GM21515 (cell line): ENCODE results near the gene ARPC5L.

ENCODE experiments used
- ATAC-seq: cut with Tn5 transposase; IDR thresholded peaks from one replicate; pipeline ENCODE4 v1.9.1; 2021; ENCODE audit not compliant: unreplicated experiment

The ARPC5L gene

DNA sequence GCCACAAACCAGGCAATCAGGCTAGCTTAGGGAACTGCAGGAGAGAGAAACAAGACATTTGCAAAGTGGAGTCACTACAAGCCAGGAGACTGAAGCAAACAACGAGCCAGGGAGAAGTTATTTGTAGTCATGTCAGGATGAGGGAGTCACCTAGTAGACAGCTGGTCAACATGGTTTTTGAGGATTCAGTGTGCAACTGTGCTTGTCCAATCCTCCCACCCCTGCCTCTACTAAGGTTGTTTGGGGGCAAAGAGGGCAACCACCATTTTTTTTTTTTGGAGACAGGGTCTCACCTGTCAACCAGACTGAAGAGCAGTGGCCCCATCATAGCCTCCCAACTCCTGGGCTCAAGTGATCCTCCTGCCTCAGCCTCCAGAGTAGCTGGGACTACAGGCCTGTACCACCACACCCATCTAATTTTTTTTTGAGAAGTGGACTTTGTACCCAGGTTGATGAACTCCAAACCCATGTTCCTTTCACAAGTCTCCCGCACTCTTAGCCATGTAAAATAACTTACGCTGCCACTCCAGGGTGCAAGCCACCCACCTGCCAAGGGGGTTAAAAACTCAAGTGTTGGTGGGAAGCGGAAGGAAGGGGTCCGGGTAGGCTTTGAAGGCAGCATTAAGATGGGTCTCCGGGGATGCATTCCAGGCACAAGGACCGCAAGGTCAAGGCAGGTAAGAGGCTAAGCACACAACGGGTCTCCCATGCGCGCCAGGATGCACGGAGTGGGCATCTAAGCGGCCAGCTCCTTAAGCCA is 1.2 kb upstream of the ARPC5L start:
- ATAC-seq = no peak

DNA sequence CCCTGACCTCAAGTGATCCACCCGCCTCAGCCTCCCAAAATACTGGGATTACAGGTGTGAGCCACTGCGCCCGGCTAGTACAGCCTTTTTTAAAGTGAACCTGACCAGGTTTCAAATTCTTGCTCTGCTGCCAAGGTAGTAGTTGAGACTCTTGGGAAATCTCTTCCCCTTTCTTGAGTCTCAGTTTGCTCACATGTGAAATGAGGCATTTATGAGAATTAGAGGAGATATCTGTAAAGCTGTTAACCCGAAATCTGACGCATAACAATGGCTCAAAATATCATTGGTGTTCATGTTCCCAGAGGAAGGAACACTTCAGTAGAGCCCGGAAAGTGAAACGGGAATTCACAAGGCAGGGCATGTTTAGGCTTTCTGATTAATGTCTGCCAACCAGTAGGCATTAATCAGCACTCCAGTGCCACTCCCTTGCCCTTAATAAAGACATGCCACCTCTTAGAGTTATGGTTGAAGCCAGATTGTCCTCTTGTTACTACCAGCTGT is 1.5 kb downstream of the ARPC5L start:
- ATAC-seq = no peak

DNA sequence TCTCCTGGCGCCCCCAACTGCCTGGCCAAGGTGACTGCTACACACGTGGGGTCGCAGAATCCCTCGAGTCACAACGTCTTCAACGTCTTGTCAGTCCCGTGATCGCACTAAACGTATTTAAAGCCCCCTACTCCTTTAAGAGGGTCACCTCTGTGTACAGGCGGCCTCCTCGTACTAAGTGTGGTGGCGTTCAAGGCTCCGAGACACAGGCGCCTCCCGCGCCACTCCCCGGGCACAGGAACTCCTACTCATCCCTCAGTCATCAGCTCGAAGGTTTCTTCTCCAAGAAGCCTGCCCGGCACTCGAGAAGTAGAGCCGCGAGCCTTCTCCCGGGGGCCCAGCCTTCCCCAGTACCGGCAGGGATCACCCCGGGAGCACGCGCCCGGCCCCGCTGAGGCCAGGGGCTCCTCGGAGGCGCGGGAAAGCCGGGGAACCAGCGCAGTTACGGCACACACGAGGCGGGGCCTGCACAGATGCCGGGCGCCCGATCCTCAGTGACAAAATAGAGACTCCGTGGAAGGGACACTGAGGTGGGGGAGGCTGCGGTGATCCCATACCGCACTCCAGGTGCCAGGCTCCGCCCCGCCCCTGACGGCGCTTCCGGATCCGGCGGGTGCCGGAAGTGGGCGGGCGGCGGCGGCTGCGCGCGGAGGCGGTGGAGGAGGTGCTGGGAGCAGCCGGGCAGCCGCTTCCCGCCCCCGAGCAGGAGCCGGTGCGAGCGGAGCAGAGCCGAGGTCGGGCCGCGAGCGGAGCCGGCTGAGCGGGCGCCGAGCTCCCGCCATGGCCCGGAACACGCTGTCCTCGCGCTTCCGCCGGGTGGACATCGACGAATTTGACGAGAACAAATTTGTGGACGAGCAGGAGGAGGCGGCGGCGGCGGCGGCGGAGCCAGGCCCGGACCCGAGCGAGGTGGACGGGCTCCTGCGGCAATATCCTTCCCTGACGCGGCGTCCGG is 6.9 kb downstream of the ARPC5L start:
- peak; percentile 54 for ATAC-seq

DNA sequence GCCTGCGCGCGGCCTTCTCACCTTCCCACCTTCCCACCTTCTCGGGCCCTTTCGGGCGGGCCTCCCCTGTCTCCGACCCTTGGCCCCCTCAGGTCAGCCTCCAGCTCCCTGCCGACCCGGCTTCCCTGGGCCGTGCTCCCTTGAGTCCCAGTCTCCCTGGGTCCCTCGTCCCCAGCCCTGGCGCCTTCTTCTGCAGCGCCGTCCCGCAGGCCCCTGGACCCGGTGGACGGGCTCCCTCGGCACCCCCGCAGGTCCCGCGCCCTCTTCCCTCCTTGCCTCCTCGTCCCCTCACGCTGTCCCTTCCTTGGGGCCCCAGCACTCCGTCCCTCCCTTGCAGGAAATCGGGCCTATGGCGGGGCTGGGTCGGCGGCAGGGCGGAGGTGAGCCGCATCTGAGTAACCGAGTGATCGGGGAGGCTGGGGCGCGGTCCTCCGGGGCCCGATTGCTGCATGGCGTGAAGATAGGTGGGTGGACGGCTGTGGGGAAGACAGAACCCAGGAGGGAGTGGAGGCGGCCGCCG is 7.6 kb downstream of the ARPC5L start:
- peak; percentile 7 for ATAC-seq

DNA sequence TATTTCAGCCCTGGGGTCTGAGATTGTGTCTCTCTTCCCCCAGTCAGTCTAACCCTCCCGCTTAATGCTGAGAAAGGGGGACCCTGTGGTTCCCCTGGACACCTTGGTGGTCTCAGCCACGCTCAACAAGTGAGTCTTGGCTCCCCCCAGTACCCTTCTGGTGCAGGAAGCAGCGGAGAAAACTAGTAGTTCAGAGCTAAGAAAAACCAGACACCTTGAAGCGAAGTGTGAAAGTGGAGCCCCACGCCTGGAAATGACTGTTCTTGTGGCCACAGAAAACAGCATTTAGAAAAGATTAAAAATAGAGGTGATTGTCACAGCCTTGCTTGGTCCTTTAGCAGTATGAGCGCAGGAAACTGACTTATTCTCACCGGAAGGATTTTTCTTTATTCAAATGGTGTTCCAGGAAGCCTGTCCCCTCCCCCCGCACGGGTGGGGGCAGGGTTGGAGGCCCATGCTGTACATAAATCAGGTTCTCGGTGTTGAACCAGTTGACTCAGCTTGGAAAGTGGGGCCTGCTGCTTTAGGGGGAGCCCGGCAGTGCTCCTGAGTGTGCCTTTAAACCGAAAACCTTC is 8.1 kb downstream of the ARPC5L start:
- ATAC-seq = peak; percentile 46

DNA sequence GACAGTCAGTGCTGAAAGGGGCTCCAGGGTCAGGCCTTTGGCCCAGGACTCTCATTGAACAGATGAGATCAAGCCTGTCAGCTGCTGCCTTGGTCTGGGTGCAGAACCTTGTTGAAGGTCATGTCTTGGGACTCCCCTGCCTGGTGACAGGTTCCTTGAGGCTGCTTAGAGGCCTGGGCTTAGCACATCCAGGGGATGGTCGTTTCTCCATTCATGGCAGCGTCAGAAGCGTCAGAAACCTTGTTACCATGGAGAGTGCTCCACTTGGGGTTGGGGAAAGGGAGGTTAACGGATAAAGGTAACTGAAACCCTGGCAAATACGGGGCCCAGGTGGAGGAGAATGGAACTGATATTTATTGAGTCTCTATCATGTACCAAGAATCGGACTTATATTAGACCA is 8.8 kb downstream of the ARPC5L start:
- ATAC-seq = no peak

DNA sequence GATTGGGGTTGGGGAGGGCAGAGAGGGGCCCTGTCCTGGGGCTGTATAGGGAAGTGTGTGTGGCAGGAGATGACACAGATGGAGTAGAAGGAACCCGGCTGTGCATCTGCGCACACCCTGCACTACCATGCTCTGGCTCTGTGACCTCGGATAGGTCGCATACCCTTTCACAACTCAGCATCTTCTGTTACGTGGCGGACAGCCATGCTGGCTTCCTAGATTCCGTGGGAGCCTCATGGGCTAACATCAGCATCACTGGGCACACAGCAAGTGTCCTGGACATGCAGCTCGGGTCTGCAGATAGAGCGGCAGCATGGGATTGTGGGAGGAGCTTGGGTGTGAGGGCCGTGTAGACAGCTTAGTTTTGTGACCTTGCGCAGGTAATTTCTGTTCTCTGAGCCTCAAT is 9.2 kb downstream of the ARPC5L start:
- no peak for ATAC-seq

DNA sequence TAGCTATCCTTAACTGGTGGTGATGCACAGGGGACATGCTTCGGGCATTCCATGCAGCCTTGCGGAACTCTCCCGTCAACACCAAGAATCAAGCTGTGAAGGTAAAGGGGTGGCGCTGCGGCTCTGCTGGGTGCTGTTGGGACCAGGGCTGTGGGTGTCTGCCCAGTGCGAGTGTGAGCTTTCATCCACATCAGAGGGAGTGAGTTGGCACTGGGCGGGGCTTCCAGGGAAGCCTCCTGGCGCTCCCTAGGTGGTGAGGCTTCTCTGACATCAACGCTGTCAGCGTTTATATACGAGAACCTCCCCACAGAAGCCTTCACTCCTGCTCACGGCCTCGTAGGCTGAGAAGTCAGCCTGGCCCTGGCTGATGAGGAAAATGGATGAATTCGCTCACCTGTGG is 11.7 kb downstream of the ARPC5L start:
- no peak for ATAC-seq

DNA sequence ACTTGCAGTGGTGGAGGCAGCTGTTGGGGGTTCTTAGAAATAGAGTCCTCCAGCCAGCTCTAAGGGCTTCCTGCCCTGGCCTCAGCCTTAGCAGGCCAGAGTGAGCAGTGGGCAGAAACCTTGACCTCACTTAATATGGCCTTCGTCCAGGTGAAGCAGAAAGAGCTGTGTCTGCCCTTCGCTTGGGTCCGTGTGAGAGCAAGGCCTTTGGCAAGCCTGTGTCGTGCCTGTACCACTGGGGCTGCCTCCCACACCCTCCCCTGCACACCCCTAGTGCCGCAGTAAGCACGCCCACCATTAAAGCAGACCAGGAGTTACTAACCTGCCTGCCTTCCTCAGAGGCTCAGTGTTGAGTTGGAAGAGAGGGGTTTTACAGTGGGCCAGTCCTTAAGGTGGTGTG is 13.6 kb downstream of the ARPC5L start:
- no peak for ATAC-seq

DNA sequence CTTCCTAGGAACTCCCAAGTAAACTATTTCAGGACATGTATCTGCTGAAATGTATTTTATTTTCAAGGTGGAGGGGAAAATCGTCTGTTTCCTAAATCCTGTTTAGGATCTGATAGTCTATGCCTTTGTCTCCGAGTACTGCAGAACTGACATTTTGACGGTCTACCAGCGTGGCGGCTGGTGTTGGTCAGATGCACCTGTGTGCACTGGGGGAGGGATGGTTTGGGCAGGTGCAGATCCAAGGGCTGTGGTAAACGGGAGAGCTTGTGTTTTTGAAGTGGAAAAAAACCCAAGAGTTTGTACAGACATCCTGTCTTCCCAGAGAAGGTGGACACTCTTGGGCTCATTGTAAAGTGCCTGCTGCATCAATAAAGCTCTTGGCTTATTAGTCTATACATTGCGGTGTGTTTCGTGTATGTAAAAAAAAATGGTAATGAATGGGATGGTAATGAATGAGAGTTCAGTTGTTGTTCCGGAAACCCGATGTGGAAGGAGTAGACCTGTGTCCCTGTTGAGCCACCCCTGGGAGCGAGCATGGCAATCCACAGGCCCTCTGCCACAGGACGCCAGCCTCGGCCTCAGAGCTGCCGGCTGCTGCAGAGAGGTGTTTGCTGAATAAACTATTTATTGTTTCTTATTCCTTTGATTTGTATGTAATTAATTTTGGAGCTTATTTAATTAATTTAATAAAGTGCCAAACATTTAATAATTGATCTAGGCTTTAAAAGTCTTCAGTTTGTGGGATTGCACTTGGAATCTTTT is 15.3 kb downstream of the ARPC5L start:
- no peak for ATAC-seq

DNA sequence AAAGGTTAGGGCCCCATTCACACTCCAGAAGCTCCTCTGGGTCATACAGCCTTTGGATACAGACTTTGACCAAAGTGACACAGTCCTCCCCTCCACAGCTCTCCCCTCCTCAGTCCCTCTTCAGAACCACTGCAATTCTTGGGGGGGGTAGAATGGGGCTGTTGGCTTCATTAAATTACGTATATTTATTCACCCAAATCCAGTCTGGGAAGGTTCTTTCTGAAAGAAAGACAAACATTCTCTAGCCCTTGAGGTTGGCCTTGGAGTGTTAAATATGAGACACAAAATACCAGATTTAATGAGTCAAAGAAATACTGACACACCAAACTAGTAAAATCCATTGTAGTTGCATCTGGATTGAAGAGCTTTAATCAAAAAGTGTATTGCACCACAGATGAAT is 16.1 kb downstream of the ARPC5L start:
- no peak for ATAC-seq

DNA sequence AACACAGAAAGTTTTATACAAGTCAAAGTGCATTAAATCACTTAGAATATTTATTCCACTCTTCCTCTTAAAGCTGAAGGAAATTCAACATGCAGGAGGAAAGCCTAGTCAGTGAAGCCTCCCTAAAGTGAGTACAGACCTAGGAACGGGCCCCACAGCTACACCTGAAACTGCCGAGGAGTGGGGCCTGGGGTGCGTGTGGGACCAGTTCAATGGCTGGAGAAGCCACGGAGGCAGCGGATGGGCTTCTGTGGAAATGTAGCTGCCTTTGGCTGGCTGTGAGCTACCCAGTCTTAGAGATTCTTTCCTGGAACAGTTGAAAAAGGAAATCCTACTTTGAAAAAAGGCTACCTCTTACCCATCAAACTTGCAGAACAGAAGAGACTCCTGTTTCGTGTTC is 16.6 kb downstream of the ARPC5L start:
- ATAC-seq = no peak

DNA sequence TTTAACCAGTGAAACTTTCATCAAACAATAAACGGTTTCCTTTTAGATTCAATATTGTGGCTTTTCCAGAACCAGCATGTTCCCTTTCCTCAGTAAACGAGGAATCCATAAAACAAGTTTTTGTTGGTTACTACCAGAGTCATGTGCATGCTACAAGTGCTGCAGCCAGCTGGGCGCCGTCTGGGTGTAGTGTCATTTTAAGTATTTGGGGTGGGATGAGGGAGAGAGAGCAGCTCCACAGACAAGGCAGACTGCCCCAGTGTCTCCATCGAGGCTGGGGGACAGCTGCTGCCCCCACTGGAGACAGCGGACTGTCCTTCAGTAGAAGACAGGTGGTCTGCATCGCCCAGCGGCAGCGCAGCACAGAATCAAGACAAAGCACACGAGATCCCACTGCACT is 17.3 kb downstream of the ARPC5L start:
- no peak for ATAC-seq

DNA sequence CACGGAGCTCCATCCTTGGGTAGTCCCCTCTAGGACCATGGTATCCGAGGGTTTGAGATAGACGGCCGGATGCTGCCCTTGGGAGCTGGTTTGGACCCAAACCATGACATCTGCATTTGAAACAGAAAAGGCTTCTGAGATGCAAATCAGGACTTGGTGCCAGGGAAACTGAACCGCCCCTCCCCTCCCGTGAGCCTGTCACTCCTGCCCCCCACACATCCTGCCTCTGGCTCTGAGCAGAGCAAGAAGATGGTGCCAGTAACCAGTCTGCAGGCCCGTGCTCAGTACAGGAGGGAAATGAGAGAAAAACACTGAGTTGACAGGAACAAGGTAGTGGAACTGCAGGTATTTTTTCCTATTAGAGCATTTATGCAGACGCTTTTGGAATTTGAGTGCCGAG is 18.6 kb downstream of the ARPC5L start:
- no peak for ATAC-seq

DNA sequence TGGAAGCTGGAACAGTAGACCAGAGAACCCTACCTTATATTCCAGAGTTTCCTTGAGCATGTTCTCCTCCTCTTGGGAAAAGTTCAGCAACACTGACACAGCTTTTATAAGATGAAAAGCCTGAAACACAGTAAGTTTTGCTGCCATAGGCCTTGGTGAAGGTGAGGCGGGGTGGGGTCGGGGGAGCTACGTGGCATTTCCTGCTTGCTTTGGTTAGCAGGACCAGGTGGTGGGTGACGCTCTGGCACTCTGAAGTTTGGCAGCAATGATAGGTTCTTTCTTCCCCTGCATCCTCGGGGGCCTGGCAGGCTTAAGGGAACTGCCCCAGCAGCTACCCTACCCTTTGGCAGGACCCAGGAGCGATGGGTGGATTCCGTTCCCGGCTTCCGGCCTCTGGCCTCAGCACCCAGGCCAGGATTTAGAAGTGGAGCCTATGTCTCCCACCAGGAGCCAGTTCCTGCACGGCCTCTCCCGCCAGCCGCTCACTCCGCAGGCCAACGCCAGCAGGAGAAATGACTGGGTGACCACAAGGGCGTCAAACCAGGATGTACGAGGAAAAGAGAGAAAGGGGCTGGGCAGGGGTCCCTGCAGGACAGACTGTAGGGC is 19.3 kb downstream of the ARPC5L start:
- ATAC-seq = no peak

DNA sequence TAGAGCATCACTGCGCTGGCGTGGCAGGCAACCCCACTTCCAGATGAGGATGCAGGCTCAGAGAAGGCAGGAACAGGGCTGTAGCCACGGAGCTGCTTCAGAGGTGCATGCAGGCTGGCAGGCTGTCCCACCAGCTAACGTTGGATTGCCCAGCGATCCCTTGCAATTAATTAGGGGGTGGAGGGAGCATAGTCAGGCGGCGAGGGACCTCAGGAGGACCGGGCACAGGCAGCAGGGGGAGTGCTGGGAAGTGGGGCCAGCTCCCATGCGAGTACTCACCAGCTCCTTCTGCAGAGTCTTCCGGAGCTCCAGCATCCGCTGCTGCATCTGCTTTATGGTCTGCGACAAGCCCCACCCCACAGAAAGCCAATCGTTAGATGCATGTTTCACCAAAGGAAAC is 20.3 kb downstream of the ARPC5L start:
- no peak for ATAC-seq

DNA sequence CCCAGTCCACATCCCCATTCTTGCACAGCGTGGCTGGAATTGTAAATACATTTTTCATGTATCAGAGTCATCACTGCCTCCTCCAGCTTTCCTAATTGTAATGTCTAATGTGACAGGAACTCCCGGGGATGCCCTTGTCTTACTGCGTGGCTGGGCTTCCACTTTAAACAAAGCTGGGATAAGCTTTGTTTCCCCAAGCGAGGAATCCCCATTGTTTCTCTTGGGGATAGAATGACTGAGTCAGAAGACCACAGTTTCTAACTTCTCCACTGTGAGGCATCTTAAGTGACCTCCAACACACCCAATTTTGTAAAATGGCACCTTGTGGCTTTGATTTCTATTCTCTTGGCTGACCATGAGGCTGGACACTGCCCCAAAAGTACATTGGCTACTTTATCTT is 22.4 kb downstream of the ARPC5L start:
- ATAC-seq = no peak

DNA sequence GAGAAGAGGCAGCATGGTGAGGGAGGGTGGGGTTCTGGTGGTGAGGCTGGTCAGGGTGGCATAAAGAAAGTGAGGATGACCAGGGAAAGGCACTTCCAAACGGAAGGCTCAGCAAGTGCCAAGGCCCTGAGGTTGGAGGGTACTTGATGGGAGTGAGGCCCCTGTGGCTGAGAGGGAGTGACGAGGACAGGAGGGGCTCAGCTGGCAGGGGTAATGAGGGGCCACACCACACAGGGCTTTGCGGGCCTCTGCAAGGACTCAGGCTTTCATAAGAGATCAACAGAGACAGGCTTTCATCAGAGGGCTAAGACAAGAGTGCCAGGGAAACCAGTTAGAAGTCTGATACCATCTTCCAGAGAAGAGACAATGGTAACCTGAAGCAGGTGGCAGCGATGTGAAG is 23.6 kb downstream of the ARPC5L start:
- no peak for ATAC-seq

DNA sequence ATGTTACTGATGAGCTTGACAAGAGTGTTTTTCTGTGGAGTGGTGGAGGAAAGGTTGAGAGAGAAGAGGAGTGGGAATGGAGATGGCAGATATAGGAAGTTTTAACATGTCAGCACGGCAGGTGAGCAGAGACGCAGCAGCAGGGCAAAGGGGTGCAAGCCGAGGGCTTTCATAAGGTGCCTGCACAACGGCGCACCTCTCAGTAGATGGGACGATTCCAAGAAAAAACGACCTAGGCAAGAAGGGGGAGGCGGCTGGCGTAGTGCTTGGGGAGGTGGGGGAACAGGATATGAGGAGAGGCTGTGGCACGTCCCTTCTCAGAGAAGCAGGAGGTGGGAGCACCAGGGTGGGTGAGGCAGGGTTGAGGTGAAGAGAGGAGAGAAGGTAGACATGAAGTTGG is 24.5 kb downstream of the ARPC5L start:
- ATAC-seq = no peak

DNA sequence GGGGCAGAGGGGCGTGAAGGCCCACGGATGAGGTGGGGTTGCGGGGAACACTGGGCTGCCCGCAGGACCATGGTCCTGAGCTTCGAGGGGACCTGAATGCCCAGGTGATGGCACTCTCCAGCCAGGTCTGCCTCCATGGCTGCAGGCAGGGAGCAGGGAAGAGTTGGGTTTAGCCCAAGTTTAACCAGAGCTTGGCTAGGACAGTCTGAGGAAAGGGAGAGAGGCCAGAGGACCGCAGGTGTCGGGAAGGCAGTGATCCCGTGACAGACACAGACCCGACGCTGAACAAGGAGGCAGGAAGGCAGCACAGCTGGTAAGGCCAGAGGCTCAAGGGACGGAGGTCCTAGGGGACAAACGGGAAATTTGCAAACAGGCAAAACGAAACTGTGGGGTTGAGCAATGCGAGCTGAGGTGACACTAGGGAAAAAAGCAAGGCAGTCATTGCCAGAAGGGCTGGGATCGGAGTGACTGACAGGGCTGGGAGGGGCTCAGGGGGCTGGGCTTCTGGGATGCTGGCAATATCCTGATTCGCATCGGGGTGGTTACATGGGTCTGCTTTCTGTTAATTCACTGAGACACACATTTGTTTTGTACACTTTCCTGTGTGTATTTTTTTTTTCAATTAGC is 25.0 kb downstream of the ARPC5L start:
- ATAC-seq = no peak
